ENCODE results near the gene CIART.
A peak's percentile ranks its signal among the peaks of the same experiment; 100 is the strongest.
"Not testable (repeated sequence)": the region's sequence is repeated elsewhere in the genome, so short reads cannot be mapped to it uniquely, and the experiment has no call there.

The CIART gene, protein sequence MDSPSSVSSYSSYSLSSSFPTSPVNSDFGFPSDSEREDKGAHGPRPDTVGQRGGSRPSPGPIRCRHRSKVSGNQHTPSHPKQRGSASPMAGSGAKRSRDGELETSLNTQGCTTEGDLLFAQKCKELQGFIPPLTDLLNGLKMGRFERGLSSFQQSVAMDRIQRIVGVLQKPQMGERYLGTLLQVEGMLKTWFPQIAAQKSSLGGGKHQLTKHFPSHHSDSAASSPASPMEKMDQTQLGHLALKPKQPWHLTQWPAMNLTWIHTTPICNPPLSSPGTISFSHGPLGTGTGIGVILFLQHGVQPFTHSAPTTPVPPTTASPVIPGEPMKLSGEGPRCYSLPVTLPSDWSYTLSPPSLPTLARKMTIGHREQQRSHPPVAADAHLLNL

DNA sequence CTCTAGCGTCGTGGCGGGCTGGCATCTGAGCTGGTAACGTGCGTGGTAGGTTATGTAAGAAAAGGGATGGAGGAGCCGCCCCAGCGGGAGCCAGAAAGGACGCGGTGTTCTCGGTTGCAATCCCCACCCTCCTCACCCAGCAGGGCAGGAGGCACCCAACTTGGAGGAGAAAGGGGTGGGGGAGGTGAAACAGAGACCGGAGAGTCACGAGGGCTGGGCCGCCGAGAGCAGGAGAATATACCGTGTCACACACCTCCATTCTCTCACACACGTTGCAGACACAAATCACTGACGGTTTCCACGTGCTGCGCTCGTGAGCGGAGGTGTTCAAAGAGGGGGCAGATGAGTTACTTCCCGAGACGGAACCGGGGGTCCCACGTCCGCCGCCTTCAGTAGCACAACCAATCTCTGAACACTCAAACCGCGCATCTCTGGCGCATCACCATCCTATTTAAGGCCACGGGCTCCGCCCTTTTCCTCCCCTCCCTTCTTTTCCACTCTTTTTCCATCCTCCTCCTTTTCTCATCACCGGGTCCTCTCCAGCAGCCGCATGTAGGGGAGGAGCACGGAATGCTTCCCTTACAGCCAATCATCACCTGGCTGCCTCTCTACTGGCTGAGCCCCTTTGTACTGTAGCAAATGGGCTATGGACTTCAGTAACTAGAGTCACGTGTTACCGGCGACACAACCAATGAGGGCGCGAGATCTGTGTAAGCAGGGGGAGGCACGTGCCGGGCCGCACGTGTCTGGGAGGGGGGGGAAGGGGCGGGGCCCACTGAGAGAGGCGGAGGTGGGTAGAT is at the start of gene CIART:
Gene CIART, plus strand, starts transcription at position 797 of the 800 bp plus-strand sequence. CDS start 714 bp downstream, outside the sequence.
- DNase-seq (ENCODE audit: low spot score) = peak; percentile 72
- H3K27ac Mint-ChIP-seq = peak within 1 kb of the TSS; percentile 81
- H3K27me3 Mint-ChIP-seq (ENCODE audit: low read depth) = peaks cover 14% of the 10 kb centered on the region
- H3K36me3 Mint-ChIP-seq (ENCODE audit: low read depth) = peaks cover under 1% of the 10 kb centered on the region
- H3K9me3 Mint-ChIP-seq = no peaks in the 10 kb centered on the region
- H3K4me1 Mint-ChIP-seq (ENCODE audit: low read depth) = peaks cover 28% of the 10 kb centered on the region
- peak within 1 kb of the TSS; percentile 86 for H3K4me3 Mint-ChIP-seq

DNA sequence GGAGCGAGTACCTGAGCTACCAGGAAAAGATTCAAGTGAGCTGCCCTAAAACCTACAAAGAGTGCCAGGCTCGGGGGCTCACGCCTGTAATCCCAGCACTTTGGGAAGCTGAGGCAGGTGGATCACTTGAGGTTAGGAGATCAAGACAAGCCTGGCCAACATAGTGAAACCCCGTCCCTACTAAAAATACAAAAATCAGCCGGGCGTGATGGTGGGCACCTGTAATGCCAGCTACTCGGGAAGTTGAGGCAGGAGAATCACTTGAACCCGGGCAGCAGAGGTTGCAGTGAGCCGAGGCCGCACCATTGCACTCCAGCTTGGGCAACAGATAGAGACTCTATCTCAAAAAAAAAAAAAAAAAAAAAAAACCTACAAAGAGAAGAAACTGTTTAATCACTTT is 49.4 kb upstream of the CIART start:
- peaks cover 17% of the 10 kb centered on the region for H3K4me1 Mint-ChIP-seq (ENCODE audit: low read depth)
- not testable (repeated sequence) for H3K27me3 Mint-ChIP-seq (ENCODE audit: low read depth); H3K9me3 Mint-ChIP-seq; H3K27ac Mint-ChIP-seq; DNase-seq (ENCODE audit: low spot score)
- peaks cover 28% of the 10 kb centered on the region for H3K36me3 Mint-ChIP-seq (ENCODE audit: low read depth)
- H3K4me3 Mint-ChIP-seq = peak overlapping the region; percentile 86

DNA sequence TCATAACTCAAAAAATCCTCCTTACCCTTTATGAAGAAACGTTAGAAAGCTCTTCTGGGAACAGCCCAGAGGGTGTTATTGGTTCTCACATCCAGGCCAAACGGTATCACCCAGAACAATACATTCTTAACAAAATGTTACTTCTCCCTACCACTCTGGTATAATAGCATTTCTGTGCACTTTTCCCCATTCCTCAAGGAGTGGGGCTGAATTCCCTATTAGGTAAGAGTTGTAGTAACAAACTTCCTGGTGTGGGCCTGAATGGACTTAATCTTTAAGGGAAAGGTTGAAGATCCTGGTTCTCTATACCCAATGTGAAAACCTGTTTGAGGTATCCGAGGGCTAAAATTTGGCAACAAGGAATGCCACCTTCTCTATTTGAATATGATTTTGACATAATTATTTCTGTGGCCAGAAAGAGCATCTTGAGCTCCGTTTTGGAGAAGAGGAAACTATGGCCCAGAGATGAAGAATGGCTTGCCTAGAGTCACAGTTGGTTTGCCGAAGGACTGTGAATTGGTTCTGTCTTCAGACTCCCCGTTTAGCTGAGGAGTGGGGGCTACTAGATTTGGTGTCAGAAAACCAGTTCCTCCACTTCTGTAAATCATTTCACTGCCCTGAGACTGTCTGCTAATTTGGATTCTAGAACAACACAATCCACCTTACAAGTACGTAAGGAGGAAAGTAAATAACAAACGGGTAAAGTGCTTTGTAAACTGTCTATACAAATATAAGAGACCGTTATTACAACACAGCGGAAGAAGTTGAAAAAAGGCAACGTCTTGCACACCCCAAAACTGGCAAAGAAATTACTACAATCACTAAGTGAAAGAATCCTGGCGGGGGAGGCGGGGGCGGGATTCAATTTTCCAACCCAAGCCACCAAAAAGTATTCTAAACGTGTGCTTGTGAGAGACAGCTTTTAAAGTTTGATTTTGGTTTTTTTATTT is 48.7 kb upstream of the CIART start:
- DNase-seq (ENCODE audit: low spot score) = peak; percentile 19
- H3K27ac Mint-ChIP-seq = no peak overlapping the region

DNA sequence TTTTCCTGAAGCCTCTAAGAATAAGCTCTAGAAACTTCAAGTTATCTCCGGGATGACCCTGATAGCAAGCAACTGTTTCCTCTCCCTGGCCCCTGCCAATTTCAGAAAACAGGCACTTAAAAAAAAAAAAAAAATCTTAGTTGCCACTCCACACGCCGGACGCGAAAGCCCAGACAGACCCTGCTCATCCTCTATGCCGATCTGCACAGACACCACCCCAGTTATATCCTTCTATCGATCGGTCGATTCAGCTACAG is 48.1 kb upstream of the CIART start:
- peaks cover 19% of the 10 kb centered on the region for H3K36me3 Mint-ChIP-seq (ENCODE audit: low read depth)
- no peak overlapping the region for H3K27ac Mint-ChIP-seq
- H3K4me1 Mint-ChIP-seq (ENCODE audit: low read depth) = peaks cover 17% of the 10 kb centered on the region
- peak overlapping the region; percentile 86 for H3K4me3 Mint-ChIP-seq
- no peaks in the 10 kb centered on the region for H3K9me3 Mint-ChIP-seq
- no peaks in the 10 kb centered on the region for H3K27me3 Mint-ChIP-seq (ENCODE audit: low read depth)
- no peak for DNase-seq (ENCODE audit: low spot score)

More for the DNA sequence above, 48.7 kb upstream of the CIART start:
- peaks cover 24% of the 10 kb centered on the region for H3K36me3 Mint-ChIP-seq (ENCODE audit: low read depth)
- no peaks in the 10 kb centered on the region for H3K9me3 Mint-ChIP-seq
- peaks cover 17% of the 10 kb centered on the region for H3K4me1 Mint-ChIP-seq (ENCODE audit: low read depth)
- H3K27me3 Mint-ChIP-seq (ENCODE audit: low read depth) = no peaks in the 10 kb centered on the region
- H3K4me3 Mint-ChIP-seq = peak overlapping the region; percentile 86

DNA sequence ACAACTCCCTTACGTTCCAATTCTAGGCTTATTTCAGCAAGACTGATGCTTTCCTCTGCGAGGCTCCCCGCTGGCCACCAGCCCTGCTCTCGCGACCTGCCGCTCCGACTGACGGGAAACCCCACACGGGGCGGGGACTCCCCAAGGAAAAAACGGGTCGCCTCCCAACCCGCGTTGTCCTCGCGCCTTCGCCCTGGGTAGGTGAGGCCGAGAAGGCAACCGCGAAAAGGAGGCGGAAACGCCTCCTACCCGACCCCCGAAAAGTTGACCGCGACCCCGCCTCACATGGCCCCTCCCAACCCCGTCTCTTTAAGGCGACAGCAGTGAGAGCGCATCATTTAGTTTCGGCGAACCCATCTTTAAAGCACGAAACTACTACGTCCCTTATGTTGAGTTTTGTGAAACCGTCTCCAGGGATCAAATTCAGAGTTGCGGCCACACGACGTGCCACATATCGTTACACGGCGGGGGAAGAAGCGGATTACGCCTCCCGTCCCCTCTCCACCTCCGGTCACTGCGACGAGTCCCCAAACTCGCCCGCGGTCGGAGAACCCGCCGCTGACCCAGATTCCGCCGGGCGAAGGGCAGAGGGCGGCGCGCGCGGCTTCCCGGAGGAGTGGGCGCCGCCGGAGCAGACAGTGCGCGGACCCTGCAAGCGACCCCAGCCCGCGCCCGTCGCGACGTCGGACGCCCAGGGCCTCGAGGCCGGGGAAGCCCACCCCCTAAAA is 47.6 kb upstream of the CIART start:
- H3K27ac Mint-ChIP-seq = no peak overlapping the region
- H3K9me3 Mint-ChIP-seq = no peaks in the 10 kb centered on the region

DNA sequence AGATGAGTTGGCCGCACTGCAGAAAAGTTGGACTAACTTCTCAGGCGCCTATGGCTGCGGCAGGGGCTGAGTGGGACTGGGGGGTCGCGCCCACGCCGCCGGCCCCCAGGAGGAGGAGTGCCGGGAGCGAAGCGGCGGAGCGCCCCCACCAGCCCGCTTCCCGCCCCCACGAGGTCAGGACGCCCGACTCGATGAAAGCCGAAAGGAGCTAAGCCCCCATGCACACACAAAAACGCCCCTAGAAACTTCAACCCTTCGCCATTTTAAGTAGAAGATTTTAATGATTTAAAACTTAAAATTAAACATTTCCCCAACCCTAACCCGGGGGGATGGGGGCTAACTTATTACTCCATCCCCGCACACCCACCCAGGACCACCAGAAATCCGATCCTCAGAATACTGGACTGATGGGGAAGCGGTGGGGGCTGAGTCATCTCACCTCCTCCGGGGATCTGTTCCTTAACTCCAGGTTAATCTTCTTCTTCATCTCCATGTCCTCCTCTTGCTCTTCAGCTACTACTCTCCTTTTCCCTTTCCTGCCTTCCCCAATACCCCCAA is 47.0 kb upstream of the CIART start:
- no peak overlapping the region for H3K4me3 Mint-ChIP-seq
- peaks cover 17% of the 10 kb centered on the region for H3K4me1 Mint-ChIP-seq (ENCODE audit: low read depth)
- no peaks in the 10 kb centered on the region for H3K9me3 Mint-ChIP-seq
- peak; percentile 31 for DNase-seq (ENCODE audit: low spot score)
- H3K27ac Mint-ChIP-seq = no peak overlapping the region
- peaks cover 12% of the 10 kb centered on the region for H3K36me3 Mint-ChIP-seq (ENCODE audit: low read depth)
- H3K27me3 Mint-ChIP-seq (ENCODE audit: low read depth) = no peaks in the 10 kb centered on the region

More for the DNA sequence above, 47.6 kb upstream of the CIART start:
- Mint-ChIP-seq H3K4me3 (peak overlapping the region; percentile 86), H3K27me3 (ENCODE audit: low read depth) (no peaks in the 10 kb centered on the region), H3K36me3 (ENCODE audit: low read depth) (peaks cover 18% of the 10 kb centered on the region), H3K4me1 (ENCODE audit: low read depth) (peaks cover 17% of the 10 kb centered on the region)
- peak; percentile 95 for DNase-seq (ENCODE audit: low spot score)

DNA sequence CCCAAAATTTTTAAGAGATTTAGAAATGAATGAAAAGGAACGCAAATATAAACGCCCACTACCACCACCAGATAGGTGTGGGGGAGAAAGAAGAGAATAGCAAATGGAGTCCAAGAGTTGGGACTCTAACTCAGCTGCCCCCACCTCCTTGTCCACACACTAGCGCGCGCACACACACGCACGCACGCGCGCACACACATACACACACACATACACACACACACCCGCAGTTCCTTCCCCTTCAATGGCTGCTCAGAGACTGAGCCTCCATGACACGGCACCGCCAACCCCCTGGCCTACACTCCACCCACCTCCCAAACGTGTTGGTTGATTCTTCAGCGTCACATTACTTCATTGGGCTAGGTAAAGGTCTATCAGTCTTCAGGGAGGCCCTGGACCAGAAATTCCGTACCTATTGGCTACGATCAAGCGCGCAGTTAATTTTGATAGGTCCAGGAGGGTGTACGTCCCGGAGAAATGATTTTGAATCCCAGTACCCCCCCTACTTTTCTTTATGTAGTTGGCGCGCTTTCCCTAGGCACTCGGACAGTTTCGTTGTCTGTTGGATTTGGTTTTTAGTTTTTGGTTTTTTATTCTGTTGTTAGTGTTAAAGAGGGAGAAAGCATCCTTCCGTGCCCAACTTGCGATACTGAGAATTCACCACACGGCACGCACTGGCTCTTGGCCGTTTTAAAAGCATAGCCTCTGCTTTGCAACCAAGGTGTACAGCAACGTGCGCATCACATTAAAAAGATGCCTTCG is 46.3 kb upstream of the CIART start, which contains the start of gene ANP32E:
Gene ANP32E, minus strand, starts transcription at position 261 of the 762 bp plus-strand sequence. CDS start 326 bp downstream, outside the sequence.
- DNase-seq (ENCODE audit: low spot score) = peak; percentile 94
- H3K9me3 Mint-ChIP-seq = no peaks in the 10 kb centered on the region
- H3K27ac Mint-ChIP-seq = no peak within 1 kb of the TSS
- H3K4me3 Mint-ChIP-seq = peak within 1 kb of the TSS; percentile 86
- H3K27me3 Mint-ChIP-seq (ENCODE audit: low read depth) = no peaks in the 10 kb centered on the region
- peaks cover 17% of the 10 kb centered on the region for H3K4me1 Mint-ChIP-seq (ENCODE audit: low read depth)
- peaks cover 6% of the 10 kb centered on the region for H3K36me3 Mint-ChIP-seq (ENCODE audit: low read depth)

DNA sequence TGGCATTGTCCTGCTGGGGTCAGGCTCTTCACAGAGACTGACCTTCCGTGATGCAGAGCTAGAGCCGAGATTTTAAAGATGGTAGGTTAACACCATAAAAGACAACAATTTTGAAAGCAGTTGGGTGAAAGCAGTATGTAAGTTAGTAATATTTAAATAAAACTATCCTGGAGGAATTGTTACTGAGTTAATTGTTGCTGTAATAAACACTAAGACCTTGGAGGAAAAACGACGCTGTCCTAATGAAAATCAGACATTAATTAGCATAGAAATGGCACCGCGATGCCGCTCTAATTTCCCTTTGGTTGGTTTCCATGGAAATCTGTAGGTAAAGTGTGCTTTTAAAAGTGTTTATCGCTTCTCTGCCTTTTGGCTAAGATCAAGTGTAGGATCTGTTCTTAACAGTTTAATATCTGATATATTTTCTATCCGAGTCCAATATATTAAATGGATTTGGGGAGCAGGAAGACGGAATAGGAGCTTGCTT is 45.7 kb upstream of the CIART start:
- no peaks in the 10 kb centered on the region for H3K27me3 Mint-ChIP-seq (ENCODE audit: low read depth)
- H3K36me3 Mint-ChIP-seq (ENCODE audit: low read depth) = peaks cover 6% of the 10 kb centered on the region
- no peaks in the 10 kb centered on the region for H3K9me3 Mint-ChIP-seq
- no peak overlapping the region for H3K27ac Mint-ChIP-seq
- no peak overlapping the region for H3K4me3 Mint-ChIP-seq
- H3K4me1 Mint-ChIP-seq (ENCODE audit: low read depth) = peaks cover 17% of the 10 kb centered on the region
- no peak for DNase-seq (ENCODE audit: low spot score)

DNA sequence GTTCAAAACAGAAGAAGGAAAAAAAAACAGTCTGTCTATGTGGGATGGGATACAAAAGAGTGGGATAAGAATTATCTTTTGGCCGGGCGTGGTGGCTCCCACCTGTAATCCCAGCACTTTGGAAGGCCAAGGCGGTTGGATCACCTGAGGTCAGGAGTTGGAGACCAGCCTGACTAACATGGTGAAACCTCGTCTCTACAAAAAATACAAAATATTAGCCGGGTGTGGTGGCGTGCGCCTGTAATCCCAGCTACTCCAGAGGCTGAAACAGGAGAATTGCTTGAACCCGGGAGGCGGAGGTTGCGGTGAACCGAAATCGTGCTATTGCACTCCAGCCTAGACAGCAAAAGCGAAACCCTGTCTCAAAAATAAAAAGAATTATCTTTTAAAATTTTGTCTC is 45.2 kb upstream of the CIART start:
- H3K4me1 Mint-ChIP-seq (ENCODE audit: low read depth) = peaks cover 17% of the 10 kb centered on the region
- H3K27me3 Mint-ChIP-seq (ENCODE audit: low read depth); H3K9me3 Mint-ChIP-seq; H3K36me3 Mint-ChIP-seq (ENCODE audit: low read depth); DNase-seq (ENCODE audit: low spot score); H3K4me3 Mint-ChIP-seq; H3K27ac Mint-ChIP-seq: not testable (repeated sequence)

DNA sequence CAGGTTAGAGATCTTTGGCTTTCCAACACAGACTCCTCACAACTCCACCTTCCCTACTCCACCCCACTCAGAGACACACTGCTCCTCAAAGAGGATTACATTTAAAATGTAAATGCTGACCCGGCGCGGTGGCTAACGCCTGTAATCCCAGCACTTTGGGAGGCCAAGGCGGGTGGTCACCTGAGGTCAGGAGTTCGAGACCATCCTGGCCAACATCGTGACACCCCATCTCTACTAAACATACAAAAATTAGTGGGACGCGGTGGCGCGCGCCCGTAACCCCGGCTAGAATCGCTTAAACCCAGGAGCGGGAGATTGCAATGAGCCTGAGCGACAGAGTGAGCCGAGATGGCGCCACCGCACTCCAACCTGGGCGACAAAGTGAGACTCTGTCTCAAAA is 44.6 kb upstream of the CIART start:
- Mint-ChIP-seq H3K27ac (peak overlapping the region; percentile 33), H3K27me3 (ENCODE audit: low read depth) (no peaks in the 10 kb centered on the region), H3K9me3 (no peaks in the 10 kb centered on the region), H3K4me1 (ENCODE audit: low read depth) (peaks cover 17% of the 10 kb centered on the region), H3K36me3 (ENCODE audit: low read depth) (peaks cover 6% of the 10 kb centered on the region), H3K4me3 (peak overlapping the region; percentile 48)
- DNase-seq (ENCODE audit: low spot score) = no peak

DNA sequence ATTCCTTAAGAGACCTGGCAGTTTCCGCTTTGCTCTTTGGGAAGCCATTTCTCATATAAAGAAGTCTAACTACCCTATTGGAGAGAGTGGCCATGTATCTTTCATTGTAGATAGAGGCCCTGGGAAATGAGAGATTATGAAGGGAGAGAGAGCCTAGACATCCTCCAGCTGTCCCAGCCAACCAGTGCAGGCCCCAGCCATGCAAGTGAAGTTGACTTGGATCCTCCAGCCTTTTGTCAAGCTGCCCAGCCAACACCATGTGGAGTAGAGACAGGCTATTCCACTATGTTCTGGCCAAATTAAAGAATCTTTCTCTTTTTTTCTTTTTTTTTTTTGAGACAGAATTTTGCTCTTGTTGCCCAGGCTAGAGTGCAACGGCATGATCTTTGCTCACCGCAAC is 39.4 kb upstream of the CIART start:
- DNase-seq (ENCODE audit: low spot score) = no peak
- Mint-ChIP-seq H3K36me3 (ENCODE audit: low read depth) (no peaks in the 10 kb centered on the region), H3K4me3 (no peak overlapping the region), H3K9me3 (no peaks in the 10 kb centered on the region), H3K27me3 (ENCODE audit: low read depth) (peaks cover 2% of the 10 kb centered on the region), H3K4me1 (ENCODE audit: low read depth) (no peaks in the 10 kb centered on the region), H3K27ac (no peak overlapping the region)

DNA sequence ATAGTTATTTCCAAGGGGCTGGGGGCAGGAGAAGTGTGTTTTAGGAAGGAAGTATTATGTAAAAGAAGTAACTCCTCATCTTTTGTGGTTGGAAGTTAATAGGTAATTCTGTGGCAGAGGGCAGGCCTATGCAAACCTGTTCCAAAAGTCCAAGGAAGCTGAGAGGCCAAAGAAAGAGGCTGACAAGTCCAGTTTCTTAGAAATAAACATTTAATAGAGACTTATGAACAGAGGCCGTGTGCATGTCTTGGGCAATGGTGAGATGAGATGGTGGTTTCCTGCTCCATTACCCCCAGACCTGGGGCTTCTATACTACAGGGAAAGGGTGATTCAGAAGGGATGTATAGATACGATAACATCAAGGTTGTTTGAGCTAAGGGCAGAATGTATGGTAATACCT is 32.4 kb upstream of the CIART start:
- Mint-ChIP-seq H3K36me3 (ENCODE audit: low read depth) (no peaks in the 10 kb centered on the region), H3K9me3 (no peaks in the 10 kb centered on the region), H3K4me1 (ENCODE audit: low read depth) (peaks cover 2% of the 10 kb centered on the region), H3K4me3 (no peak overlapping the region), H3K27me3 (ENCODE audit: low read depth) (peaks cover 8% of the 10 kb centered on the region), H3K27ac (no peak overlapping the region)
- DNase-seq (ENCODE audit: low spot score) = no peak
